ENCODE data around the gene USP6NL. TPM values are rescaled to one million over a fixed set of nuclear protein-coding genes. Genes with fewer than 3 reads are reported as not detected.

USP6NL gene
- total and polyA plus RNA-seq, 10 of the 15 experiments (the other 5 are each of a cell fraction or from before 2014, with no cell fraction given), result 4.0 to 27.7 (median 18.2) TPM

DNA sequence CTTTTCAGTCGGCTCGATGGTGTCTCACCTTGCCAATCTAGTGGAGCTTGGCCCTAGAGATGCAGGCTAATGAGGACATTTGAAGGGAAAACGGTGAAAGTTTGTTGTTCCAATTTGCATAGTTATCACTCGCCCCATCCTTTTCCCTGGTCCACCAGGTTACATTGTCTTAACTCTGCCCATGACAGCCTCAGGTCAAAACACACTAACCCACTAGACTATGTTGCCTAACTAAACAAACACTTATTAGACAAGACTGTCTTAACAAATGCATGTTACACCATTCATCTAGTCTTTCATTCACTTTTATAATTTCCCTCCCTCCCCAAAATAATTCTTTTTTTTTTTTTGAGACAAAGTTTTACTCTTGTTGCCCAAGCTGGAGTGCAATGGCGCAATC is 40.7 kb downstream of the USP6NL start:
- Histone ChIP-seq H3K79me2 (ENCODE audit: control insufficient read depth, insufficient read depth, low read length) (peaks cover 93% of the 10 kb centered on the region), H3K4me2 (ENCODE audit: control insufficient read depth, insufficient read depth) (no peak overlapping the region), H3K36me3 (ENCODE audit: control insufficient read depth in 2 of 2, insufficient read depth in 2 of 2, low read length in 1 of 2) (no peaks in the 10 kb centered on the region; a peak in 1 of 4 replicates), H3K4me3 (no peak overlapping the region), H3K4me1 (ENCODE audit: control insufficient read depth, insufficient read depth, low read length) (peaks cover 20% of the 10 kb centered on the region), H3K27ac (ENCODE audit: control insufficient read depth, insufficient read depth) (no peak overlapping the region), H3K27me3 (replicated peaks in 1 of 2; ENCODE audit: control insufficient read depth in 2 of 2, insufficient read depth in 2 of 2, low read length in 1 of 2) (no peaks in the 10 kb centered on the region), H2AFZ (ENCODE audit: control insufficient read depth, low read depth, low read length) (no peak overlapping the region), H4K20me1 (ENCODE audit: control insufficient read depth, insufficient read depth) (no peaks in the 10 kb centered on the region), H3K9ac (ENCODE audit: control insufficient read depth, insufficient read depth, low read length) (no peak overlapping the region), H3K9me3 (replicated peaks; ENCODE audit: control insufficient read depth, insufficient read depth, low read length) (no peaks in the 10 kb centered on the region; the same call in 1 of the 3 replicates)
- DNase-seq (ENCODE audit: low read depth, low spot score), result no peak
- WGBS (ENCODE audit: insufficient coverage, insufficient replicate concordance, low lambda C conversion rate, missing lambda C conversion rate), result 90% methylated on average over 4 of the region's 5 CpGs
- ChIA-PET CTCF (interaction anchor here (1.5 to 2.2 kb wide), 2 partner anchors 8 to 13 kb away, joined by 5 to 6 read pairs; no protein-coding TSS in a partner anchor), POLR2A (no interaction called here), SMC1A (ENCODE audit: uncharacterized antibody, unreplicated experiment) (interaction anchor here (0.6 to 2.1 kb wide), 2 partner anchors 11 to 126 kb away, joined by 3 to 13 read pairs; no protein-coding TSS in a partner anchor), RAD21 (ENCODE audit: unreplicated experiment) (no interaction called here)
- no peak for TF ChIP-seq IKZF1 (conservative IDR thresholded peaks at IDR 0.05)
- TF ChIP-seq SP1 (IDR thresholded peaks at IDR 0.05; ENCODE audit: low read depth, low read length), result no peak
- TF ChIP-seq SRF (IDR thresholded peaks at IDR 0.05; ENCODE audit: low read depth in 2 of 2, low read length in 2 of 2), result no peak
- TF ChIP-seq, protein P1, sequence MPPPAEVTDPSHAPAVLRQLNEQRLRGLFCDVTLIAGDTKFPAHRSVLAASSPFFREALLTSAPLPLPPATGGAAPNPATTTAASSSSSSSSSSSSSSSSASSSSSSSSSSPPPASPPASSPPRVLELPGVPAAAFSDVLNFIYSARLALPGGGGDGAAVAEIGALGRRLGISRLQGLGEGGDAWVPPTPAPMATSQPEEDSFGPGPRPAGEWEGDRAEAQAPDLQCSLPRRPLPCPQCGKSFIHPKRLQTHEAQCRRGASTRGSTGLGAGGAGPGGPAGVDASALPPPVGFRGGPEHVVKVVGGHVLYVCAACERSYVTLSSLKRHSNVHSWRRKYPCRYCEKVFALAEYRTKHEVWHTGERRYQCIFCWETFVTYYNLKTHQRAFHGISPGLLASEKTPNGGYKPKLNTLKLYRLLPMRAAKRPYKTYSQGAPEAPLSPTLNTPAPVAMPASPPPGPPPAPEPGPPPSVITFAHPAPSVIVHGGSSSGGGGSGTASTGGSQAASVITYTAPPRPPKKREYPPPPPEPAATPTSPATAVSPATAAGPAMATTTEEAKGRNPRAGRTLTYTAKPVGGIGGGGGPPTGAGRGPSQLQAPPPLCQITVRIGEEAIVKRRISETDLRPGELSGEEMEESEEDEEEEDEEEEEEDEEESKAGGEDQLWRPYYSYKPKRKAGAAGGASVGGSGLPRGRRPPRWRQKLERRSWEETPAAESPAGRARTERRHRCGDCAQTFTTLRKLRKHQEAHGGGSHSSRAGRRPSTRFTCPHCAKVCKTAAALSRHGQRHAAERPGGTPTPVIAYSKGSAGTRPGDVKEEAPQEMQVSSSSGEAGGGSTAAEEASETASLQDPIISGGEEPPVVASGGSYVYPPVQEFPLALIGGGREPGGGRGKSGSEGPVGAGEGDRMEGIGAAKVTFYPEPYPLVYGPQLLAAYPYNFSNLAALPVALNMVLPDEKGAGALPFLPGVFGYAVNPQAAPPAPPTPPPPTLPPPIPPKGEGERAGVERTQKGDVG (CRISPR knock-in tag; IDR thresholded peaks at IDR 0.05), result no peak
- TF ChIP-seq PAX5 (IDR thresholded peaks at IDR 0.05; ENCODE audit: borderline replicate concordance, low read depth, low read length), result no peak
- TF ChIP-seq ZNF207 (IDR thresholded peaks at IDR 0.05; ENCODE audit: borderline replicate concordance), result no peak
- TF ChIP-seq MEF2B (IDR thresholded peaks at IDR 0.05; ENCODE audit: partially characterized antibody, poor library complexity, severe bottlenecking), result no peak
- TF ChIP-seq ZNF622 (IDR thresholded peaks at IDR 0.05), result no peak
- TF ChIP-seq EED (IDR thresholded peaks at IDR 0.05; ENCODE audit: low read depth), result no peak
- no peak for TF ChIP-seq CHD1 (IDR thresholded peaks at IDR 0.05; ENCODE audit: low read depth, low read length)
- TF ChIP-seq STAT1 (conservative IDR thresholded peaks at IDR 0.05), result no peak
- TF ChIP-seq NR2C1 (IDR thresholded peaks at IDR 0.05), result no peak
- TF ChIP-seq CREM (IDR thresholded peaks at IDR 0.05; ENCODE audit: low read depth), result no peak
- no peak for TF ChIP-seq NFYB (IDR thresholded peaks at IDR 0.05; ENCODE audit: insufficient read depth, low read depth, low read length)
- intact Hi-C loops (cut with micrococcal nuclease; ENCODE audit: unreplicated experiment), result no loop called here
- in situ Hi-C loops (cut with MboI), result no loop called here
- no peak for FAIRE-seq
- no TSS peak for BruUV-seq (replicated peaks)
- no peak for ATAC-seq

Data from GM12878 (cell line).